SJCRH30 (cell line): ENCODE data around the gene KRT83. TPM values are rescaled to one million over a fixed set of nuclear protein-coding genes. Genes with fewer than 3 reads are reported as not detected.
A peak's percentile ranks its signal among the peaks of the same experiment; 100 is the strongest.

Source experiments
- DNase-seq, 2 experiments: peaks; one replicate each; pipeline ENCODE4 v3.0.0-alpha.2; 2015 to 2020
- H3K27ac ChIP-seq: fragments of 250-450 bp; sonication (Bioruptor Pico); 2 replicates; pipeline ENCODE4 v1.5.1; 2020; ENCODE audit warnings: mild to moderate bottlenecking, moderate library complexity
- H3K27me3 ChIP-seq: fragments of 250-450 bp; sonication (Bioruptor Pico); 2 replicates; pipeline ENCODE4 v1.5.1; 2020; ENCODE audit warnings: mild to moderate bottlenecking, moderate library complexity
- H3K36me3 ChIP-seq: fragments of 250-450 bp; sonication (Bioruptor Pico); 2 replicates; pipeline ENCODE4 v1.5.1; 2020; ENCODE audit warnings: mild to moderate bottlenecking, moderate library complexity
- H3K4me1 ChIP-seq: fragments of 250-450 bp; sonication (Bioruptor Pico); 2 replicates; pipeline ENCODE4 v1.5.1; 2020; ENCODE audit warnings: mild to moderate bottlenecking, moderate library complexity
- H3K4me3 ChIP-seq: fragments of 250-450 bp; sonication (Bioruptor Pico); 2 replicates; pipeline ENCODE4 v1.5.1; 2020; ENCODE audit warnings: mild to moderate bottlenecking, moderate library complexity
- H3K9me3 ChIP-seq: fragments of 250-450 bp; sonication (Bioruptor Pico); replicated peaks from 2 replicates; pipeline ENCODE4 v1.5.1; 2020; ENCODE audit warnings: mild to moderate bottlenecking, moderate library complexity
- total RNA-seq: library from RNA; depleted of rRNA; stranded (reverse); fragments of >200 nt; shearing (Covaris generic); gene quantifications from 2 replicates; pipeline ENCODE4 v1.2.3, GENCODE V29; 2014

KRT83 gene
- total RNA-seq, 1 experiment from 2014 or later, result not detected

DNA sequence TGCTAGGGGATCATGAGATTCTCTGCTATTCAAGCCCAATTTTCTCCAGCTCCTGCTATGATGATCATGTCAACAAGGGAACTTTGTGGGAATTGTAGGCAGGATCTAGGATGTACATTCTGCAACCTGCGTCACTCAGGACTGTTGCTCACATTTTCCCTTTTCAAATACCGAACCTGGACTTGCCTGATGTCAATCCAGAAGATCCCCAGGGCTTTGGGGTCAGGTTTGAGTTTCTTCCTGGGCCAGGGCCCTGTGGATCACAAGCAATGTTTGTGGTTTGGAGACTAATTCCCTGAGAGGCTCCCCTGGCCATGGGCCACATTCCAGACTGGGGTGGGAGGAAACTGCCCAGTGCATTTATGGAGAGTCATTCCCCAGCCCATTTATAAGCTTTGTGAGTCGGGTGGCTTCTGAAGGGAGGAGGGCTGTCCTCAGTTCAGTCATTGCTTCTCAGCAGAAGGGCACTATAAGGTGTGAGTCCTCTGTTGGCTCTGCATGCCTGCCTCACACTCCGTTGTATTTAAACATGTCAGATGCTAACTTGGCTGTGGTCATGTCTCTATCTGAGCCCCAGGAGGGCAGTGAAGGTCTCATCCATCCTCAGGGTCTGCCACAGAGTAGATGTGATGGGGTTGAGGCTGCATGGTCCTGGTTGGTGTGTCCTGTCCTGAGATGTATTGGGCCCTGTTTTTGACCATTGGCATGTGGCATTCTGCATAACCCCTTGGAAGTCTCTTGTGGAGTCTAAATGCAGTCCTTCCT lies 40.2 kb downstream of the KRT83 start:
- Histone ChIP-seq H3K4me3 (no peak overlapping the region), H3K4me1 (peaks cover 35% of the 10 kb centered on the region), H3K36me3 (no peaks in the 10 kb centered on the region), H3K9me3 (no peaks in the 10 kb centered on the region), H3K27ac (peak overlapping the region; percentile 66), H3K27me3 (no peaks in the 10 kb centered on the region)
- DNase-seq, result peak; percentile 82 to 85

DNA sequence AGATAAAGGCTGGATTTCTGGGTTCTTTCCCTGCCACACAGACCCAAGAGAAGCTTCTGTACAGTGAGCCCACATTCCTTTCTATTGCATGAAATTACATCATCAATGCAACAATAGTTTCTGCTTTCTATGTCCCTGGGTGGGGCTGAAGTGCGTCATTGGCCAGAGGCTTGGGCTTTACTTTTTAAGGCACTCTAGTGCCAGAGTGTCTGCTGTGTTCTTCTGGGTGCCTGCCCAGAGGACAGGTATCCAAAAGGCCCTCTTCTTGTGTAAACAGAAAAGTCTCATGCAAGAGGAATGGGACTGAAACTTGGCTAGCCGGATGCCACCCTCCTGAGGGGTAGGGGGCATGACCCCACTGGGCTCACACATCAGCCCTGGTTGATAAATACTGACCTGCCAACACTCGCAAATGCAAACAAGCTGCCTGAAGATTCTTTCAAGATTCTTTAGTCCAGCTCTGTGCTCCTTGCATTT lies 40.8 kb downstream of the KRT83 start:
- Histone ChIP-seq H3K27ac (peak overlapping the region; percentile 66), H3K27me3 (no peaks in the 10 kb centered on the region), H3K4me1 (peaks cover 35% of the 10 kb centered on the region), H3K9me3 (no peaks in the 10 kb centered on the region), H3K4me3 (no peak overlapping the region), H3K36me3 (no peaks in the 10 kb centered on the region)
- peak; percentile 50 to 51 for DNase-seq

DNA sequence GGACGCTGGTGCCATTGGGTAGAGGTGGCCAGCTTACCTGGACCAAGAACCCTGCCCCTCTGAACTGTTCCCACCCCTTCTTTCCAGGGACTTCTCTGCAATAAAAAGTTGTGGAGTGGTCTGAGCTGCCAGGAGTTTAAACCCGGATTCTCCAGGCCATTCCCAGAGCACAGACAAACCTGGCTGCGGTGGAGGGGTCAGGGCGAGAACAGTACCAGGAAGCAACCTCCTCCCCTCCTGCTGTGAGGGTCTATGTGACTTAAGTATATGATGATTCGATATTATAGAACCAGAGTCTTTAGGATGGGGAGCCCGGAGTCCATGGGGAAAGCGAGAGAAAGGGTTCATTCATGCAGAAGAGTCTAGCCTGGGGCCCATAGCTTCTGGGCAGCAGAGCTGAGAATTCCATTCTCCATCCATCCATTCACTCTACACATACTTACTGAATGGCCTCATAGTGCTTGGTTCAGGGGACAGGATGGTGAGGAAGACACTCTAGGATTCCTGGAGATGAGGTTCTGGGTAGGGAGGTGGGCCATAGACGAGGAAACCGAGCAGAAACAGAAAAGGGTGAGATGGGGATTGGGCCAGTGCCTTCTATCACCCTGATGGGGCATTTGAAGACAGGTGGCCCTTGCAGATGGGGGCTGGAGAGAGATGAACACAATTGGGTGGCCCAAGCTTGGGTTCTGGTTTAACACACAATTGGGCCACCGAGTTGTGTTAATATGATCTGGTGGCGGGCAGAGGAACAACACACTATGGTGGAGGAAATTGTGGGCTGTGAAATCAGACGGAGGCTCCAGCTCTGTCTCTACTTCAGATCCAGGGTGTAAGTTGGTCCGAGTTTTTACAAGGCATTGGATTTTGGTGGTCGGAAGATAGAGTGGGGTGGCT lies 41.5 kb downstream of the KRT83 start:
- H3K9me3 ChIP-seq, result no peaks in the 10 kb centered on the region
- H3K36me3 ChIP-seq, result no peaks in the 10 kb centered on the region
- H3K4me1 ChIP-seq, result peaks cover 35% of the 10 kb centered on the region
- no peaks in the 10 kb centered on the region for H3K27me3 ChIP-seq
- no peak overlapping the region for H3K4me3 ChIP-seq
- DNase-seq, result no peak
- H3K27ac ChIP-seq, result peak overlapping the region; percentile 66

DNA sequence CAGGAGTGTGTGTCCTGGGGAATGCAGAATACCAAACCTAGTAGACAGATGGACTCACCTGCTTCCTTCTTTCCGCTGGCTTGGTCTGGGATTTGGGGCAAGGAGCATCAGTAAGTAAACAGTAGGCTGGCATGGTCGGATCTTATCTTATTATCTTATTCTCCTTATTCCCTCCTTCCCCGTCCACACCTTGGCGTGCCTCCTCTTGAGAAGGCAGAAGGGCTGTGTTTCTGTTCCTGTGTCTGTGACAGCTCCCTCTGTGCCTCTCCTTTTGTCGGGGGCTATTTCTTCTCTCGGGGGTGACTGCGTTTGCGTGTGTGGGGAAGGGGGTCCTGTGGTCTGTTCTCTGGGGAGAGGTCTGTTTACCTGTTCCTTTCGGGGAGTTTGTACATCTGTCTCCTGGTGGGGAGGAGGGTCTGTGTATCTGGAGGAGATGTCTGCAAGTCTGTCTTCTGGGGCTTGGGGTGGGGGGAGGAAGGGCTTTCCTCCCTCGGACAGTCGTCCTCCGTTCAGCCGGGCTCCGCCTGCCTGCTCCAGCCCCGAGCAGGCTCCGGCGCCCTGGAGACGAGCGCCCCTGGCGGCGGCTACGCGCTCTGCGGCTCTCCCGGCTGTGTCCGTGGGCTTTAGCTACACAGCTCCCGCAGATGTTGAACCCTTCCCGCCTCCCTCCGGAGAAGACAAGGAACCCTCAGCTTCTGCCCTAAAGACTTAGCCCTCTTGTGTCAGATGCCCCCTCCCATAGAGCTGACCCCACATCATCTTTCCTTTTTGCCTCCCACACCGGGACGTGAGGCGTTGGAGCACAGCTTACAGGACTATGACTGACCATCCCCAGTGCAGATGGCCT lies 42.4 kb downstream of the KRT83 start:
- H3K4me3 ChIP-seq, result peak overlapping the region; percentile 32
- H3K4me1 ChIP-seq, result peaks cover 35% of the 10 kb centered on the region
- no peak overlapping the region; the same call in 1 of the 2 replicates for H3K27ac ChIP-seq
- no peaks in the 10 kb centered on the region for H3K36me3 ChIP-seq
- no peaks in the 10 kb centered on the region for H3K27me3 ChIP-seq
- DNase-seq, result peak; percentile 42 to 56
- no peaks in the 10 kb centered on the region for H3K9me3 ChIP-seq

DNA sequence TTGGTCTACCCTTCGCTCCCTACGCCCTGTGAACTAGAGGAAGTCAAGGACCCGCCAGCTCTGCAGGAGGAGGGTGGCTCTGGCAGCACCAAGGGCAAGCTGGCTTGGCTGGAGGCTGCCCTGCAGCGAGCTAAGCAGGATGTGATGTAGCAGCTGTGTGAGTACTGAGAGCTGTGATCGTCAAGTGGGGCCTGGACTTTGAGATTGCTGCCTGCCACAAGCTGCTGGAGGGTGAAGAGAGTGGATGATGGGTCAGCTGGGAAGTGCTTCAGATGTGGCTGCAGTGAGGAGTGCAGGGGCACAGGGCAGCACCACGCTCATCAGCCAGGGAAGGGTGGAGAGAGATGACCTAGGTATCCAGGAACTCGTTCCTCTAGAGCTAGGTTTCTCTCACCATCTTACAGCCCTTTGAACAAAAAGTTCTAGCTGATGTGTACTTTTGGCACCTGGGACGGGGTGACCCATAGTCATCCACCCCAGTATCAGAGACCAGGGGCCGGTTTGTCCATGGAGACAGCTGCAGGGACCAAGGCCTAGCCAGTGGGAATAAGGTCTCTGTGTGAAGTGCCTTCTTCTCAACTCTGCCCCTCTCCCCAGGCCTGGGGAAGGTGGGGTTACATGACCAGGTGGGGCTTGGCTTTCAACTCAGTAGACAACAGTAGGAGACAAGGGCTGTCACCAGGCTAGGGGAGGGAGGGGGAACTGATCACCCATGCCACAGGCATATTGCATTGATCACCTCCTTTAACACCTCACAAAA lies 43.5 kb downstream of the KRT83 start:
- Histone ChIP-seq H3K27me3 (no peaks in the 10 kb centered on the region), H3K4me1 (peaks cover 35% of the 10 kb centered on the region), H3K36me3 (no peaks in the 10 kb centered on the region), H3K9me3 (0 out of 2 replicates have a peak, but pooled peaks cover 2% of the 10 kb centered on the region), H3K4me3 (no peak overlapping the region), H3K27ac (no peak overlapping the region)
- DNase-seq, result peak; percentile 26 to 31

DNA sequence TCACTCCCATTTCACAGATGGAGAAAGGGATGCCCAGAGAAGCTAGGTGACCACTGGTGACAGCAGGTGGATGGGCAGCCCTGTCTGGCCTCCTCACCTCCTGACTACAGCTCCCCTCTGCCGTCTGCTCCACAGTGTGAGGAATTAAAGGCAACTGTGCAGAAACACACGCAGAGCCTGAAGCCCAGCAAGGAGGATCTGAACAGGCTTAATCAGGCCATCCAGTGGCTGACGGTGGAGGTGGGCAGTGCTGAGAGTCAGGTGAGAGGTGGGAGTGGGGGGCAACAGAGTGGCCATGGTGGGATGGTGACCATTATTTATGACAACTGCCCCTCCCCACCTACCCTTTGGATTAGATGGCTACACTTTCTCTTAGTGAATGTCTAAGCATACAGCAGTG lies 45.5 kb downstream of the KRT83 start:
- Histone ChIP-seq H3K27ac (no peak overlapping the region), H3K4me3 (no peak overlapping the region), H3K4me1 (peaks cover 25% of the 10 kb centered on the region), H3K36me3 (no peaks in the 10 kb centered on the region), H3K27me3 (no peaks in the 10 kb centered on the region), H3K9me3 (0 out of 2 replicates have a peak, but pooled peaks cover 2% of the 10 kb centered on the region)
- DNase-seq, result no peak

DNA sequence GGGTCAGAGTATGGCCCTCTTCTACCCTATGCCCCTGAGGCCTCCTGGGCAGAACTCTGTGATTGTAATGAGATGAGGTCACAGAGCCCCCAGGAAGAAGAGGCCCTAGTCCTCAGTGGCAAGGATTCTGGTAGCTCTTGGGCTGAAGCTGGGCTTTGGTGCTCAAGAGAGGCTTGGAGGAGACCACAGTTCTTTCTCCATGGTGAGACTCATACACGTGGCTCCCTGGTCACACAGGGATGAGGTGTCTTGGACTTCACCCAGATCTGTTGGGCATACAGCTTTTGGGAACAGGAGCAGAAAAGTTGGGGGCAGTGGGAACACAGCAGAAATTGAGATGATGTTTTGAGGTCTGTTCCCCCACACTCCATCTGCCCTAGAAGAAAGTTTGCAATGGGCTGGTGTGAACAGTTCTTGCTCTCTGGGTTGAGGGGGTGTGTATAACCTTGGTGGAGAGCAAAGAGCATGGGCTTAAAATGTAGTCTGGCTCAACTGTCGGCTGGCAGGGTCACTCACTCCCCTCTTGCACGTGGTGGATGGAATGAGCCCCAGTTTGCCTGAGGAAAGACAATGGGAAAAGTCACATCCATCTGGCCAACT lies 46.6 kb downstream of the KRT83 start, which contains the start of gene KRT86:
Gene KRT86 (plus strand): TSS at position 125 of the 600 bp plus-strand sequence. CDS start 27,272 bp downstream, outside the sequence.
- Histone ChIP-seq H3K27me3 (no peaks in the 10 kb centered on the region), H3K36me3 (no peaks in the 10 kb centered on the region), H3K27ac (no peak within 1 kb of the TSS), H3K4me3 (no peak within 1 kb of the TSS), H3K4me1 (peaks cover 15% of the 10 kb centered on the region), H3K9me3 (0 out of 2 replicates have a peak, but pooled peaks cover 2% of the 10 kb centered on the region)
- DNase-seq, result no peak

DNA sequence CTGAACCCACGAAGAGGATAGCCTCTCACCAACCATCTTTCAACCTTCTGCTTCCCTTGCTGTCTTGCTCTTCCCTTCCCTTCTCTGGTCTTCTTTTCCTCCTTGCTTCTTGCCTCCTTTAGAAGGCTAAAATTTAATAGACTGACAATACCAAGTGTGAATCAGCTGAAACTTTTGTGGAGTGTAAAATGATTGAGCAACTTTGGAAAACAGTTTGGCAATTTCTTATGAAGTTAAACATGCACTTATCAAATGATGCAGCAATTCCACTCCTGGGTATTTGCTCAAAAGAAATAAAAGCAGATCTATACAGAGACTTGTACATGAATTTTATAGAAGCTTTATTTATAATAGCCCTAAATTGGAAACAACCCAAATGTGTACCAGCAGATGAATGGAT lies 50.0 kb downstream of the KRT83 start:
- Histone ChIP-seq H3K9me3 (0 out of 2 replicates have a peak, but pooled peaks cover 2% of the 10 kb centered on the region), H3K4me1 (no peaks in the 10 kb centered on the region), H3K4me3 (no peak overlapping the region), H3K36me3 (no peaks in the 10 kb centered on the region), H3K27ac (no peak overlapping the region), H3K27me3 (no peaks in the 10 kb centered on the region)
- DNase-seq, result no peak

DNA sequence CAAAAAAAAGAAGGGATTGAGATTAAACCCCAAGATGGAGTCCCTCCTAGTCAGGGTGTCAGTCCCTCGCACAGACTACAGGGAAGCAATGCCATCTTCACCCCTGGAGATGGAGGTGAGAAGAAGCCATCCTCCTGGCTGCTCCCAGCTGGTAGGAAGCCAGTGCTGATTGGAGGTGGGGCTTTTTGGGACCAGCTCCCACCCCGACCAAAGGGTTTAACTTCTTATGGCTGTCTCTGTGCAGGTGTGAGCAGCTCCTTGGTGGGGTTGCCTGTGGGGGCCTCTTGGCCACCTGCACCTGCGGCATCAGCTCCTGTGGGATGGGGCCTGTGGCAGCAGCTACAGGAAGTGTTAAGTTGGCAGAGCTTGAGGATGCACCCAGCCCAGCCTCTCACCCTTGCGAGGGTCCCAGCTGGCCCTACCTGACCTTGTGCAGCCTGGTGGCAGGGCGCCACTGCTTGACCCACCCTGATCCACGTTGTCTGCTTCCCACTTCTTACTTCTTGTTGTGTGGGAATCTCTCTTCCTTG lies 50.6 kb downstream of the KRT83 start:
- Histone ChIP-seq H3K27me3 (no peaks in the 10 kb centered on the region), H3K27ac (no peak overlapping the region), H3K4me1 (no peaks in the 10 kb centered on the region), H3K36me3 (no peaks in the 10 kb centered on the region), H3K9me3 (0 out of 2 replicates have a peak, but pooled peaks cover 2% of the 10 kb centered on the region), H3K4me3 (no peak overlapping the region)
- DNase-seq, result no peak

DNA sequence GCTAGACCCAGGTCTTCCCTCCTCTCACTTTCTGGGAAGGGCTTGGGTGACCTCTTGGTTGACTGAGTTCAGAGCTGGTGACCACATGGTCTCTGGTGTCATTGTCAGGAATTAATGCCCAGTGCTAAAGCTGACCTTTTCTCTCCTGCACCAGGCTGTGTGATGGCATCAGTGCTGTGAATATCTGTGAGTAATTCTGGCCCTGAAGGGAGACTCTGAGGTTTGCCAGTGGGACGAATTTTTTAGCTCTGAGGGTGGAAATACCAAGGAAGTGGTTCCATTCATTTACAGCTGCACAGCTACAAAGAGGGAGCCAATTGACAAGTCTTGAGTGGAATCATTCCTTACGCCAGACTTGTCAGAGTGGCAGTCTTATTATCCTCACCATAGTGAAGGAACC lies 53.0 kb downstream of the KRT83 start:
- Histone ChIP-seq H3K4me1 (peaks cover 6% of the 10 kb centered on the region; the same call in 1 of the 2 replicates), H3K9me3 (0 out of 2 replicates have a peak, but pooled peaks cover 2% of the 10 kb centered on the region), H3K27ac (no peak overlapping the region), H3K4me3 (no peak overlapping the region), H3K27me3 (no peaks in the 10 kb centered on the region), H3K36me3 (no peaks in the 10 kb centered on the region)
- DNase-seq, result no peak

DNA sequence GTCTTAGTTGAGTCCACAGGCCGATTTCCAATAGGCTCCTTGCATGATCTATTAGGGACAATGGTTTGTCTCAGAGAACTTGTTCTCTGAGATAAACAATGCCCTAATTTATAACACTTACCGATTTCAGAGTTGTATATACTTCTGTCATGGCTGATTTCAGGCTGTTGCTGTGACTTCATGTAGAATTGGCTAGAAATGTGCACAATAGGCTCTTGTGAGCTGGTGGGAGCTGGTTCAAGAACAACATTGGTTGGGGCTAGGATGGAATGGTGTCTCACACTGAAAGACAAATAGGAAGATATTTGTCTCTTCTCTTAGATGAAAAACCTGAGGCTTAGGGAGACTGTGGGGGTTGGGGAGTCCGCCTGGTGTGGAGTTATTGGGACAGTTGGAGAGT lies 53.5 kb downstream of the KRT83 start:
- 0 out of 2 replicates have a peak, but pooled peaks cover under 1% of the 10 kb centered on the region for H3K9me3 ChIP-seq
- no peak overlapping the region for H3K27ac ChIP-seq
- H3K4me1 ChIP-seq, result peaks cover 6% of the 10 kb centered on the region; the same call in 1 of the 2 replicates
- H3K36me3 ChIP-seq, result no peaks in the 10 kb centered on the region
- H3K27me3 ChIP-seq, result no peaks in the 10 kb centered on the region
- no peak for DNase-seq
- no peak overlapping the region for H3K4me3 ChIP-seq

DNA sequence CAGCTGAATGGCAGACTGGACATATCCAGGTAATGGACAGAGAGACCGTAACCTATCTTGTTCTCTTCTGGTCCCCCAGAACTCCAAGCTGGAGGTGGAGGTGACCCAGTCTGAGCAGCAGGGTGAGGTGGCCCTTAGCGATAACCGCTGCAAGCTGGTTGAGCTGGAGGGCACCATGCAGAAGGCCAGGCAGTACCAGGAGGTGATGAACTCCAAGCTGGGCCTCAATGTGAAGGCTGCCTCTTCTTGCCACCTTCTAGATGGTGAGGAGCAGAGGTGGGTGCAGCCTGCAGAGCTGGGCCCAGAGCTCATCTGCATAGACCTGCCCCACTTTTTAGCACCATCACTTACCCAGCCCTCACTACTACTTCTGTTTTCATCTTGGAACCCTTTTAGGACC lies 53.9 kb downstream of the KRT83 start:
- Histone ChIP-seq H3K27me3 (no peaks in the 10 kb centered on the region), H3K4me1 (peaks cover 6% of the 10 kb centered on the region; the same call in 1 of the 2 replicates), H3K4me3 (no peak overlapping the region), H3K9me3 (no peaks in the 10 kb centered on the region), H3K27ac (no peak overlapping the region), H3K36me3 (no peaks in the 10 kb centered on the region)
- DNase-seq, result no peak

DNA sequence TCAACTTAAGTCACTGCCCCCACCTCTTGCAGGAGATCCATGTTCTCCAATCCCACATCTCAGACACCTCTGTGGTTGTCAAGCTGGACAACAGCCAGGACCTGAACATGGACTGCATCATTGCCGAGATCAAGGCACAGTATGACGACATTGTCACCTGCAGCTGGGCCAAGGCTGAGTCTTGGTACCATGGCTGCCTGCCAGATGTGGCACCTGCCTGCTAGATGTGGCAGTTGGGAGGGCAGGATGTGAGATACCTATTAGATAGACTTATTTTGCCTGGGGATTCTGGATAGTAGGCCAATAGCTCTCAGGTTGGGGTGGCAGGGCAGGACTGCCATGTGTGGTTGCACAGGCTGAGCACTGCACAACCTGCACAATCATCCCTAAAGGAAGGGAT lies 54.7 kb downstream of the KRT83 start:
- DNase-seq, result no peak
- Histone ChIP-seq H3K27me3 (no peaks in the 10 kb centered on the region), H3K27ac (no peak overlapping the region), H3K36me3 (no peaks in the 10 kb centered on the region), H3K9me3 (no peaks in the 10 kb centered on the region), H3K4me3 (no peak overlapping the region), H3K4me1 (peaks cover 7% of the 10 kb centered on the region)
